Endothelial cell of umbilical vein (primary cell): ENCODE data around the gene ZNF471. TPM values are rescaled to one million over a fixed set of nuclear protein-coding genes. Genes with fewer than 3 reads are reported as not detected.

Source experiments
- BruUV-seq: library from RNA; stranded (reverse); fragments of 400-500 nt; replicated peaks from 2 replicates; lab custom pipeline; 2021; lab: Mats Ljungman, UMichigan
- CTCF ChIA-PET: fragments of 300-600, 350-600 bp; sonication (Branson Sonifier 250); formaldehyde crosslinking; loops from one replicate; lab custom pipeline; 2021; ENCODE audit warnings: antibody characterized with exemption, inconsistent platforms; lab: Charles Lee
- POLR2A ChIA-PET: fragments of 300-600, 350-600 bp; sonication (Branson Sonifier 250); formaldehyde crosslinking; loops from one replicate; lab custom pipeline; 2021; ENCODE audit warnings: antibody characterized with exemption, inconsistent platforms; lab: Charles Lee
- DNase-seq: peaks from one replicate; pipeline ENCODE4 v3.0.0-alpha.2; 2011; ENCODE audit warnings: low read depth, low spot score
- FAIRE-seq: peaks from 2 replicates; lab custom pipeline; 2011; peaks lifted over from hg19 to GRCh38; lab: Jason Lieb, UNC
- H2AFZ ChIP-seq: 2 replicates; pipeline ENCODE4 v1.6.0; 2012; ENCODE audit warnings: low read depth, low read length, control low read depth, inconsistent platforms
- H3K27ac ChIP-seq: 2 replicates; pipeline ENCODE4 v1.5.1; 2011; ENCODE audit warnings: low read depth, mild to moderate bottlenecking, control low read depth, low read length, moderate library complexity; ENCODE audit not compliant: insufficient read depth
- H3K27me3 ChIP-seq, 2 experiments: 2 replicates each; pipeline versions ENCODE4 v1.6.0 to v1.6.1; 2011; ENCODE audit warnings: low read length in 2 of 2, mixed read lengths in 1 of 2; ENCODE audit not compliant: control insufficient read depth in 2 of 2, insufficient read depth in 2 of 2
- H3K36me3 ChIP-seq, 2 experiments: 2 replicates in 1 of 2; 3 replicates in 1 of 2; pipeline ENCODE4 v1.5.1; 2011; ENCODE audit warnings: low read length in 2 of 2, mild to moderate bottlenecking in 1 of 2, moderate library complexity in 1 of 2; ENCODE audit not compliant: control insufficient read depth in 2 of 2, insufficient read depth in 2 of 2; ENCODE audit errors: extremely low read depth in 1 of 2
- H3K4me1 ChIP-seq: 3 replicates; pipeline ENCODE4 v1.5.1; 2011; ENCODE audit warnings: mild to moderate bottlenecking, low read length; ENCODE audit not compliant: control insufficient read depth, insufficient read depth; ENCODE audit errors: extremely low read depth
- H3K4me2 ChIP-seq: 2 replicates; pipeline ENCODE4 v1.6.1; 2011; ENCODE audit warnings: low read length, control low read depth, mixed read lengths; ENCODE audit not compliant: insufficient read depth
- H3K4me3 ChIP-seq, 3 experiments: fragments of 200-600 bp in 1 of 3; sonication (generic), shearing (Covaris generic) in 1 of 3; replicated peaks in 1 of 3; 2 replicates each; pipeline ENCODE4 v1.5.1; 2011 to 2016; ENCODE audit warnings: control low read depth in 3 of 3, low read length in 3 of 3, mild to moderate bottlenecking in 2 of 3, inconsistent platforms in 1 of 3, low read depth in 1 of 3, moderate library complexity in 1 of 3; ENCODE audit not compliant: insufficient read depth in 1 of 3
- H3K79me2 ChIP-seq: 2 replicates; pipeline ENCODE4 v1.6.0; 2012; ENCODE audit warnings: low read length, inconsistent platforms; ENCODE audit not compliant: control insufficient read depth, insufficient read depth
- H3K9ac ChIP-seq: replicated peaks from 2 replicates; pipeline ENCODE3; 2011; ENCODE audit warnings: low read length, control low read depth; ENCODE audit not compliant: insufficient read depth; ENCODE audit errors: extremely low read depth
- H3K9me1 ChIP-seq: replicated peaks from 3 replicates; pipeline ENCODE4 v1.6.0; 2011; ENCODE audit warnings: mild to moderate bottlenecking, low read length; ENCODE audit not compliant: control insufficient read depth, insufficient read depth; ENCODE audit errors: extremely low read depth
- H3K9me3 ChIP-seq: replicated peaks from 2 replicates; pipeline ENCODE4 v1.5.1; 2012; ENCODE audit warnings: low read length, inconsistent platforms; ENCODE audit not compliant: control insufficient read depth, insufficient read depth
- H4K20me1 ChIP-seq: replicated peaks from 2 replicates; pipeline ENCODE3; 2011; ENCODE audit warnings: mild to moderate bottlenecking, low read length; ENCODE audit not compliant: control insufficient read depth, insufficient read depth; ENCODE audit errors: extremely low read depth
- GATA2 ChIP-seq: IDR thresholded peaks from 2 replicates; pipeline ENCODE4 v1.7.0; 2011; ENCODE audit warnings: low read depth, mild to moderate bottlenecking, moderate library complexity, mixed read lengths, low read length; ENCODE audit not compliant: insufficient read length, insufficient read depth
- JUN ChIP-seq: IDR thresholded peaks from 2 replicates; pipeline ENCODE4 v1.6.1; 2011; ENCODE audit warnings: borderline replicate concordance, low read depth; ENCODE audit not compliant: insufficient read length, insufficient read depth
- MYC ChIP-seq: IDR thresholded peaks from one replicate; pipeline ENCODE4 v1.6.1; 2011; ENCODE audit warnings: mild to moderate bottlenecking, low read depth, low read length
- POLR2A ChIP-seq: IDR thresholded peaks from 2 replicates; pipeline ENCODE4 v1.6.1; 2012; ENCODE audit warnings: low read depth, mild to moderate bottlenecking, control low read depth, low read length
- POLR2AphosphoS5 ChIP-seq: IDR thresholded peaks from 2 replicates; pipeline ENCODE4 v1.6.1; 2012; ENCODE audit warnings: low read depth, mild to moderate bottlenecking, control low read depth, low read length, moderate library complexity; ENCODE audit not compliant: insufficient read depth
- dilution Hi-C: fragments of 300-500 bp; cut with MboI; formaldehyde crosslinking; loops from one replicate; pipeline ENCODE4 v1.15.0; 2019; ENCODE audit warnings: low sequenced_read_pairs; ENCODE audit not compliant: extremely low pct_ligation_motif_present
- intact Hi-C: fragments of 100-400 bp; cut with micrococcal nuclease; formaldehyde crosslinking; loops from one replicate; pipeline ENCODE4 v1.10.0; 2022
- polyA plus RNA-seq, 4 experiments: library from polyadenylated mRNA; depleted of rRNA in 3 of 4; stranded (reverse) in 3 of 4; unstranded in 1 of 4; fragments of >200 nt; gene quantifications; 2 replicates each; pipeline versions ENCODE4 v1.2.1 to v1.2.3, GENCODE V29; 2011 to 2012; ENCODE audit warnings: missing spikeins in 1 of 4
- total RNA-seq: library from RNA; stranded (reverse); gene quantifications from 2 replicates; pipeline ENCODE4 v1.2.3, GENCODE V29; 2021
- TF ChIP-seq, protein P1 (sequence below), 2 donors: IDR thresholded peaks; 1 replicate in 1 of 2; 2 replicates in 1 of 2; pipeline ENCODE4 v1.5.1; 2011; ENCODE audit warnings: low read length in 2 of 2, mild to moderate bottlenecking in 2 of 2, moderate library complexity in 2 of 2, control low read depth in 1 of 2, inconsistent platforms in 1 of 2, low read depth in 1 of 2; ENCODE audit not compliant: insufficient read depth in 1 of 2; ENCODE audit errors: extremely low read depth in 1 of 2

ZNF471 gene
- total and polyA plus RNA-seq, 2 donors (not counting 3 experiments of a cell fraction or from before 2014, with no cell fraction given), result 0.92 to 3.1 TPM

DNA sequence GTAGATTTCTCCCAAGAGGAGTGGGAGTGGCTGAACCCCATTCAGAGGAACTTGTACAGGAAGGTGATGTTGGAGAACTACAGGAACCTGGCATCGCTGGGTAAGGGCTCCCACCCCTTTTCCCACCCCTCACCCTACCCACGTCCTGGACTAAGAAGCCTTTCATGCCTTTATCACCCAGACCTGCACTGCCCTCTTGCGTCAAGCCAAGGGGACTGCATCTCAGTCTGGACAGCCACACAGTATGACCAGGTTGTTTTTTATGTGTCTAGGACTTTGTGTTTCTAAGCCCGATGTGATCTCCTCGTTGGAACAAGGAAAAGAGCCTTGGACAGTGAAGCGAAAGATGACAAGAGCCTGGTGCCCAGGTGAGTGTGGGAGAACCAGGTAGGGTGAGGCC lies 39.9 kb downstream of the ZNF471 start:
- intact Hi-C loops, result no loop called here
- Histone ChIP-seq H3K27ac (no peak overlapping the region), H3K9me1 (no peaks in the 10 kb centered on the region), H3K79me2 (no peaks in the 10 kb centered on the region), H4K20me1 (no peaks in the 10 kb centered on the region), H3K4me2 (no peak overlapping the region), H2AFZ (no peak overlapping the region), H3K9ac (no peak overlapping the region), H3K9me3 (no peaks in the 10 kb centered on the region), H3K36me3 (peaks cover 8 to 12% of the 10 kb centered on the region in 2 experiments), H3K27me3 (no peaks in the 10 kb centered on the region), H3K4me3 (no peak overlapping the region), H3K4me1 (no peaks in the 10 kb centered on the region)
- CTCF ChIA-PET, result no interaction called here
- FAIRE-seq (no peak), DNase-seq (no peak)
- POLR2A ChIA-PET, result no interaction called here
- no TSS peak for BruUV-seq
- dilution Hi-C loops, result no loop called here
- TF ChIP-seq MYC (no peak), POLR2A (no peak), POLR2AphosphoS5 (no peak), JUN (no peak), GATA2 (no peak)
- TF ChIP-seq, protein P1, sequence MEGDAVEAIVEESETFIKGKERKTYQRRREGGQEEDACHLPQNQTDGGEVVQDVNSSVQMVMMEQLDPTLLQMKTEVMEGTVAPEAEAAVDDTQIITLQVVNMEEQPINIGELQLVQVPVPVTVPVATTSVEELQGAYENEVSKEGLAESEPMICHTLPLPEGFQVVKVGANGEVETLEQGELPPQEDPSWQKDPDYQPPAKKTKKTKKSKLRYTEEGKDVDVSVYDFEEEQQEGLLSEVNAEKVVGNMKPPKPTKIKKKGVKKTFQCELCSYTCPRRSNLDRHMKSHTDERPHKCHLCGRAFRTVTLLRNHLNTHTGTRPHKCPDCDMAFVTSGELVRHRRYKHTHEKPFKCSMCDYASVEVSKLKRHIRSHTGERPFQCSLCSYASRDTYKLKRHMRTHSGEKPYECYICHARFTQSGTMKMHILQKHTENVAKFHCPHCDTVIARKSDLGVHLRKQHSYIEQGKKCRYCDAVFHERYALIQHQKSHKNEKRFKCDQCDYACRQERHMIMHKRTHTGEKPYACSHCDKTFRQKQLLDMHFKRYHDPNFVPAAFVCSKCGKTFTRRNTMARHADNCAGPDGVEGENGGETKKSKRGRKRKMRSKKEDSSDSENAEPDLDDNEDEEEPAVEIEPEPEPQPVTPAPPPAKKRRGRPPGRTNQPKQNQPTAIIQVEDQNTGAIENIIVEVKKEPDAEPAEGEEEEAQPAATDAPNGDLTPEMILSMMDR (IDR thresholded peaks at IDR 0.05; ENCODE audit: extremely low read depth in 1 of 2, insufficient read depth in 1 of 2, low read depth in 1 of 2, low read length in 2 of 2), result peak; percentile 2 to 13
